Stomach (tissue), 4 donors: ENCODE measurements around the gene KIAA0930.

ENCODE experiments used
- CTCF ChIP-seq, 7 experiments: fragments of 450-650 bp in 4 of 7; fragments of 200-600 bp in 3 of 7; sonication (generic) in 3 of 7; IDR thresholded peaks; one replicate each; pipeline ENCODE4 v1.5.1; 2016 to 2019; ENCODE audit warnings: antibody characterized with exemption in 7 of 7, control low read depth in 2 of 7, mild to moderate bottlenecking in 1 of 7
- EP300 ChIP-seq: sonication (generic); formaldehyde crosslinking; IDR thresholded peaks from one replicate; pipeline ENCODE4 v1.6.1; 2017; ENCODE audit warnings: antibody characterized with exemption
- POLR2AphosphoS5 ChIP-seq, 3 donors: sonication (generic); formaldehyde crosslinking; IDR thresholded peaks; one replicate each; pipeline ENCODE4 v1.6.1; 2016; ENCODE audit warnings: antibody characterized with exemption in 3 of 3

- TF ChIP-seq POLR2AphosphoS5 (IDR thresholded peaks at IDR 0.05) (no peak), CTCF (IDR thresholded peaks at IDR 0.05) (no peak), EP300 (no peak)
Observed at GRCh38 chr22:45164270-45165088, 76.2 kb downstream of the KIAA0930 start.
